Kidney (tissue), 14 donors: ENCODE measurements around the gene RNF150. TPM values are rescaled to one million over a fixed set of nuclear protein-coding genes. Genes with fewer than 3 reads are reported as not detected.

ENCODE experiments used
- DNase-seq, 5 donors: peaks; one replicate each; pipeline ENCODE4 v3.0.0-alpha.2; 2013 to 2020
- FAIRE-seq: peaks from 2 replicates; lab custom pipeline; 2012; peaks lifted over from hg19 to GRCh38; lab: Jason Lieb, UNC
- H3K27ac ChIP-seq, 2 donors: one replicate each; pipeline ENCODE4 v1.7.0; 2013; ENCODE audit warnings: low read depth in 2 of 2, low read length in 2 of 2, inconsistent platforms in 1 of 2
- H3K27me3 ChIP-seq: one replicate; pipeline ENCODE4 v1.7.1; 2013; ENCODE audit warnings: low read length, inconsistent platforms; ENCODE audit not compliant: control insufficient read depth, insufficient read depth
- H3K36me3 ChIP-seq, 3 donors: one replicate each; pipeline versions ENCODE4 v1.7.0 to v1.7.1; 2013; ENCODE audit warnings: low read length in 3 of 3, control low read depth in 1 of 3, inconsistent platforms in 1 of 3; ENCODE audit not compliant: insufficient read depth in 3 of 3, control insufficient read depth in 2 of 3
- H3K4me1 ChIP-seq, 3 donors: one replicate each; pipeline versions ENCODE4 v1.7.0 to v1.7.1; 2013; ENCODE audit warnings: low read length in 3 of 3, inconsistent platforms in 1 of 3, low read depth in 1 of 3; ENCODE audit not compliant: control insufficient read depth in 2 of 3, insufficient read depth in 2 of 3
- H3K4me3 ChIP-seq, 3 donors: one replicate each; pipeline versions ENCODE4 v1.7.0 to v1.8.1; 2013; ENCODE audit warnings: low read length in 3 of 3, control low read depth in 1 of 3, inconsistent platforms in 1 of 3
- H3K9ac ChIP-seq, 3 donors: one replicate each; pipeline versions ENCODE4 v1.7.0 to v1.7.1; 2013; ENCODE audit warnings: low read length in 3 of 3, control low read depth in 1 of 3, inconsistent platforms in 1 of 3
- H3K9me3 ChIP-seq, 3 donors: one replicate each; pipeline versions ENCODE4 v1.7.0 to v1.7.1; 2013; ENCODE audit warnings: low read length in 3 of 3, control low read depth in 1 of 3, inconsistent platforms in 1 of 3; ENCODE audit not compliant: control insufficient read depth in 2 of 3, insufficient read depth in 1 of 3
- CTCF ChIP-seq: IDR thresholded peaks from 3 replicates; pipeline ENCODE4 v1.5.1; 2012; ENCODE audit warnings: mild to moderate bottlenecking, moderate library complexity, borderline replicate concordance; ENCODE audit not compliant: insufficient read depth; ENCODE audit errors: extremely low read depth
- intact Hi-C: fragments of 100-400 bp; cut with DNase I; formaldehyde crosslinking; loops from one replicate; pipeline ENCODE4 v1.11.1; 2022
- polyA plus RNA-seq: library from polyadenylated mRNA; stranded (reverse); fragments of 350-450 nt; fragmentation: Illumina TruSeq; extraction: RNeasy Lipid Tissue Mini Kit (QIAGEN cat#74804); gene quantifications from one replicate; pipeline ENCODE4 v1.2.3, GENCODE V29; 2014; ENCODE audit warnings: low read depth, low replicate concordance; ENCODE audit not compliant: insufficient read depth
- total RNA-seq: library from RNA; stranded (reverse); fragmentation: NEBNext Ultra II Directional; extraction: Animal tissue kit (Norgen Biotek cat#: 25700); gene quantifications from one replicate; pipeline ENCODE4 v1.2.1, GENCODE V29; 2021
- donor health status: control.
- donor health status: control.
- donor health status: control.
- donor health status: control.
- donor health status: control.
- donor health status: DM: yes; HTN: yes; CAD: no.
- donor health status: Normal renal cell carcinoma (clear cell type).

RNF150 gene
- total and polyA plus RNA-seq, 2 donors from 2014 or later = 5.0 to 34.2 TPM

DNA sequence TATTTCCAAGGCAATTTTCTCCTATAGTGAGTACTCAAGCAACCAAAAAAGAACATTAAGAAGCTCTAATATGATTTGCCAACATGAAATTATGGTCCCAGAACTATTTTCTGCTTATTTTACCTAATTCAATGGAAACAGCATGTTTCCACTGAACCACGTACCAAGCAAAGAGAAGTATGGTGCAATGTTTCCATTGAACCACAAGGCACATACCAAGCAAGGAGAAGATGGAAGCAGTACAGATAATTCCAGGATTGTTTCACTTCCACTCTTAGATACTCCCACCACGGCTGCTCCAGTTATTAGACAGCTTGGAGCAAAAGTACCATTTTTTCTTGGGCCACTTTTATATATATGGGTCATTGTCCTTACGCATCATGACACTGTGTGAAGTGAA, 164.9 kb downstream of the RNF150 start:
- H3K27me3 ChIP-seq = no peaks in the 10 kb centered on the region
- no peak overlapping the region for H3K27ac ChIP-seq
- DNase-seq = no peak
- H3K4me3 ChIP-seq = no peak overlapping the region
- FAIRE-seq = no peak
- H3K9ac ChIP-seq = no peak overlapping the region
- no peaks in the 10 kb centered on the region for H3K36me3 ChIP-seq
- intact Hi-C loops = no loop called here
- H3K4me1 ChIP-seq = no peaks in the 10 kb centered on the region
- no peaks in the 10 kb centered on the region for H3K9me3 ChIP-seq
- no peak for TF ChIP-seq CTCF

DNA sequence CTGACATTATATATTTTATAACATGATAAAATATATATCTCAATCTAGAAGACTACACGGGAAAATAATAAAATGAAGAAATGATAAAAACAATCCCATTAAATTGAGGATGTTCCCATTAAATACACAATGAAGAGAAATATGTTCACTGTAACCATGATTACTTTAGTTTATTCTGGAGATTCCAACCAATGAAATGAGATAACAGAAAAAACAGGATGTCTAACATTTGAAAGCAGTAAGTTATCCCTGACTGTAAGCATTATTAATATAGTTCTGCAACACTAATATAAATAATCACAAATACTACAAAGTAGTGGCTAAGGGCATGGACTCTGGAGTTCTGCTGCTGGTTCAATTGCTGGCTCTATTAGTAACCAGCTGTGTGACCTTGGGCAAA, 169.4 kb downstream of the RNF150 start:
- Histone ChIP-seq H3K27ac (no peak overlapping the region), H3K9me3 (no peaks in the 10 kb centered on the region), H3K9ac (no peak overlapping the region), H3K27me3 (no peaks in the 10 kb centered on the region), H3K4me3 (no peak overlapping the region), H3K36me3 (no peaks in the 10 kb centered on the region), H3K4me1 (no peaks in the 10 kb centered on the region)
- FAIRE-seq (no peak), DNase-seq (no peak)
- no peak for TF ChIP-seq CTCF
- intact Hi-C loops = no loop called here

DNA sequence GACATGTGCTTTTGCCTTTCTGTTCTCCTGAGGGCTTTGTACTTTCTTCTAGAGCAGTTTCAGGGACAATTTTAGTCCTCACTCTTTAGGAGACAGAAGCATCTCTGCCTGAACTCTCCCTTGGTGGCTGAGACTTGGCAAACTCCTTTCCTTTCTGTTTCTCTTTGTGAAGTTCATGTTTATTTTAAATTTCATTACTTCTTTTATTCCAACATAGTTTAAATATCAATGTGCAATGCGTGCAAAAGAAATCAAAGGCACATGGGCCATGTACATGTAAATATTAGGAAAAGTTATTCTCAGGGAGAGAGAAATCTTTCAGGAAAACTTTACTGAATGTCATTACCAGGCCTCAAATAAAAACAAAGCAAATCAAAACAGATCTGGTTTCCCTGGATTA, 177.6 kb downstream of the RNF150 start:
- no peak overlapping the region for H3K9ac ChIP-seq
- FAIRE-seq (no peak), DNase-seq (no peak)
- intact Hi-C loops = no loop called here
- H3K27ac ChIP-seq = no peak overlapping the region
- H3K4me1 ChIP-seq = no peaks in the 10 kb centered on the region
- H3K4me3 ChIP-seq = no peak overlapping the region
- H3K27me3 ChIP-seq = no peaks in the 10 kb centered on the region
- H3K36me3 ChIP-seq = no peaks in the 10 kb centered on the region
- no peak for TF ChIP-seq CTCF
- H3K9me3 ChIP-seq = no peaks in the 10 kb centered on the region

GRCh38 chr4:140952717-140953116, 180.6 kb downstream of the RNF150 start:
- H3K9ac ChIP-seq = no peak overlapping the region
- no peak overlapping the region for H3K4me3 ChIP-seq
- FAIRE-seq (no peak), DNase-seq (no peak)
- H3K36me3 ChIP-seq = no peaks in the 10 kb centered on the region
- TF ChIP-seq CTCF = no peak
- H3K9me3 ChIP-seq = no peaks in the 10 kb centered on the region
- intact Hi-C loops = no loop called here
- H3K4me1 ChIP-seq = no peaks in the 10 kb centered on the region
- no peak overlapping the region for H3K27ac ChIP-seq
- no peaks in the 10 kb centered on the region for H3K27me3 ChIP-seq
